GM21576 (cell line): ENCODE data around the gene METTL1.

Source experiments
- ATAC-seq: cut with Tn5 transposase; IDR thresholded peaks from one replicate; pipeline ENCODE4 v1.9.1; 2021; ENCODE audit warnings: mild to moderate bottlenecking, moderate library complexity; ENCODE audit not compliant: unreplicated experiment

The METTL1 gene

GRCh38 chr12:57755454-57756372 lies 16.2 kb downstream of the METTL1 start:
- ATAC-seq, result no peak

- ATAC-seq, result no peak
Measured at GRCh38 chr12:57755194-57755453, 16.8 kb downstream of the METTL1 start.

DNA sequence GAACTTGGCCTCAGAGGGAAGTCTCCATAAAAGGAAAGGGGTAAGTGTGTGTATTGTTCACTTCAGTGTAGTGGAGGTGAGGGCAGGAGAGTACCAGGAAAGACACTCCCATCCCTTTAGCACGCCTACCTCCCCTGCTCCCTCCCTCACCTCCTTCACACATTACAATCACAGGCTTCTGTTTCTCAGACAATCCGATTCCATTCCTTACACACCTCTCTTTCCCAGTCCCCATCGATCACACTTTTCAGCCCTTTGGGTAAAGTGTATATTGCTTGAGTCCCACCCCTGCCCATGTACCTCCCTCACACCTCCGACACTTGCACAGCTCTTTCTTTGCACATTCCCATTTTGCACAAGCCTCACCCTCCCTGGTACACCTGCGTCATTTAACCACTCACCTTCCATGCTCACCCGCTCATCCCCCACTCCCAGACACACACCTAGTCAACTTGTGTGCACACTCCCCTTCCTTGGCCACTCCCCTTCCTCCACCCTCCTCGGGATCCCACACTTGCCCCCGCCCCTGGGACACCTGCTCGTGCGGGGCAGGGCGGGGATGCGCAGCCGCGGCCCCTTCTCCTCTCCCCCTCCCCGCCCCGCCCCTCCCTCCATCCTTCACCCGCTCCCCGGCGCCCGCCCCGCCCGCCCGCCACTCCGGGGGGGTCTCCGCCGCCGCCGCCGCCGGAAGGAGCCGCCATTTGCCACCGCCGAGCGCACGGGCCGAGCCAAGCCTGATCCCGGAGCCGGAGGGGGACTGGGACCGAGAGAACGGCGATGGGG lies 17.3 kb downstream of the METTL1 start, which contains the start of gene MARCHF9:
MARCHF9 (plus strand) TSS at position 693 of the 783 bp plus-strand sequence. CDS start 426 bp downstream, outside the sequence.
- ATAC-seq, result peak; percentile 35

DNA sequence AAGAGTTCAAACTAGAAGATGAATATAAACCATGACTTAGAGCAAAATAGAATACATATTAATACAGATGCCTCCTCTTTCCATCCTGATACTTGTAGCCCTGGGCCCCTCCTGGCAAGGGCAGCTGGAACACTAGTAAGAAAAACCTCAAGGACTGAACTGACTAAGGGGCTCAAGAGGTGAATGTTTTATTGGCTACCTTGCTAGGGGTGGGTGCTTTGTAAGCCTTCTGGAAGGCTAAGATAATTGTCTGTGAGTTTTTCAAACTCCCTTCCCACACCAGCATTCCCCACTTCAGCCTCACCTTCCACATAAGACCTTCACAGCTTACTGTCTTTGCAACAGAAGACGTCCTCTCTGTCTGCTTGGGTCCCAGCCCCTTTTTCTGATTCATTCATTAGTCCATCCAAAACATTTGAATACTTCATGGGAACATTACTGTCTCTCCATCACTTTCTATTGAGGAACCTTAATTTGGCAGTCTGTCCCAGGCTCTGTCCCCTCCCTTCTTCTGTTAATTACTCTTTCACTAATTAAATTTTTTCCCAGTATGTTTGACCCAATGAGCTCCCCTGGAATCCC lies 18.1 kb downstream of the METTL1 start:
- ATAC-seq, result no peak

GRCh38 chr12:57752668-57753000 lies 19.3 kb downstream of the METTL1 start:
- no peak for ATAC-seq

DNA sequence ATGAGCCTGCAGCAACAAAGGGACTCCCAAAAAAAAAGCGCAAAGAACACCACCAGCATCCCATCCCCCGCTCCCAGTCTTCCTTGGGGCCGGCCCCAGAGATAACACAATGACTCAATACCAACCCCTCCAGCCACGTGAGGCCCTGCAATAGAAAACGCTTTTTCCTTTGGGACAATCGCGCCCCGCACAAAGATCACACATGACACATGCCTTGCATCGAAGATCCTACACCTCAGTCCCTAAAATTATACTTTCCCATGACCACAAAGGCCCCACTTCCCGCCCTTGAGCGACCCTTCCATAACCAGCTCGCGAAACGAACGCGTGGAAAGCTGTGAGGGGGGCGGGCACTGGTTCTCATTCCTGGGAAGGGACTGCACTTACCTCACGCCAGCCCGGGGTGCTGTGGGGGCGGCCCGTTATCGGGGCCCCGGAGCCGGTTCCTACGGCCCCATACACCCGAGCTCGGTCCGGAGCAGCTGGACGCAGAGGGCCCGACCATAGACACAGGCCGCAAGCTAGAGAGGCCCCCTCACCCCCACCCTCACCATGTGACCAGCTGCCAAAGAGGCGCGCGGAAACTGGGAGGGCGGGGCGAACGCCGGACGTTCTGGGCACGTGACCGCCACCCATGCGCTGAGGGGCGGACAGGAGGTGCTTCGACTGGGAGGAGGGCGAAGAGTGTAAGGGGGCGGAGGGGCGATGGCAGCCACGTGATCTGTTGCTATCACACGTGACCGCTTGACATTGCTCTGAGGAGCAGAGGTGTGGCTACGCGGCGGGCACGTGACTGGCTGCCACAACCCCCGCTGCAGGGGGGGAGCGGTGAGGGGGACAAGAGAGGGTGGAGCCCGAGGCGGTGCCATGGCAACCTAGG lies 19.9 kb downstream of the METTL1 start, which contains the start of gene CDK4:
CDK4 (minus strand) TSS at position 523 of the 880 bp plus-strand sequence. CDS start 593 bp downstream, outside the sequence.
- peak; percentile 70 for ATAC-seq

GRCh38 chr12:57751432-57751787 lies 20.5 kb downstream of the METTL1 start:
- ATAC-seq, result no peak

DNA sequence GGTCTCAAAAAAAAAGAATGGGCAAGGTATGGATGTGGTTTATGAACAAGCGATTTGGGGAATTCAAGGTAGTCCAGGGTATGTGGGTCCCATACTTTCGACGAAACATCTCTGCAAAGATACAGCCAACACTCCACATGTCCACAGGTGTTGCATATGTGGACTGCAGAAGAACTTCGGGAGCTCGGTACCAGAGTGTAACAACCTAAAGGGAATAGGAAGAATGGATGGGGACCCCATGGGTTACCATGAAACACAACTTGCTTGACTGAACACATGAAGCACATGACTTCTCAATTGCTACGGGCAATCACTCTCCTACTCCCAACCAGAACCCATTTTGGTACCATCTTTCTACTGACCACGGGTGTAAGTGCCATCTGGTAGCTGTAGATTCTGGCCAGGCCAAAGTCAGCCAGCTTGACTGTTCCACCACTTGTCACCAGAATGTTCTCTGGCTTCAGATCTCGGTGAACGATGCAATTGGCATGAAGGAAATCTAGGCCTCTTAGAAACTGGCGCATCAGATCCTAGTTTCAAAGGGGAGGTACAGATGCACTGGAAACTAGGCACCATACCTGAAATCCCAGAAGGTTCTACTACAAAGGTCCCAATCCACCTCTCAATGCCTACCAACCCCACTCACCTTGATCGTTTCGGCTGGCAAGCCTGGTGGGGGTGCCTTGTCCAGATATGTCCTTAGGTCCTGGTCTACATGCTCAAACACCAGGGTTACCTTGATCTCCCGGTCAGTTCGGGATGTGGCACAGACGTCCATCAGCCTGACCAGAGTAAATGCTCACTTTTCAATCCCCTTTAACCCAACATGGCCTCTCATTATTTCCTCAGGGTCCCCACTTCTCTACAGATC lies 21.1 kb downstream of the METTL1 start:
- ATAC-seq, result no peak

- ATAC-seq, result no peak
Measured at GRCh38 chr12:57749061-57749460, 22.8 kb downstream of the METTL1 start.

- ATAC-seq, result no peak
Measured at GRCh38 chr12:57746025-57746424, 25.9 kb downstream of the METTL1 start.

- ATAC-seq, result no peak
Measured at GRCh38 chr12:57745485-57745881, 26.4 kb downstream of the METTL1 start.

DNA sequence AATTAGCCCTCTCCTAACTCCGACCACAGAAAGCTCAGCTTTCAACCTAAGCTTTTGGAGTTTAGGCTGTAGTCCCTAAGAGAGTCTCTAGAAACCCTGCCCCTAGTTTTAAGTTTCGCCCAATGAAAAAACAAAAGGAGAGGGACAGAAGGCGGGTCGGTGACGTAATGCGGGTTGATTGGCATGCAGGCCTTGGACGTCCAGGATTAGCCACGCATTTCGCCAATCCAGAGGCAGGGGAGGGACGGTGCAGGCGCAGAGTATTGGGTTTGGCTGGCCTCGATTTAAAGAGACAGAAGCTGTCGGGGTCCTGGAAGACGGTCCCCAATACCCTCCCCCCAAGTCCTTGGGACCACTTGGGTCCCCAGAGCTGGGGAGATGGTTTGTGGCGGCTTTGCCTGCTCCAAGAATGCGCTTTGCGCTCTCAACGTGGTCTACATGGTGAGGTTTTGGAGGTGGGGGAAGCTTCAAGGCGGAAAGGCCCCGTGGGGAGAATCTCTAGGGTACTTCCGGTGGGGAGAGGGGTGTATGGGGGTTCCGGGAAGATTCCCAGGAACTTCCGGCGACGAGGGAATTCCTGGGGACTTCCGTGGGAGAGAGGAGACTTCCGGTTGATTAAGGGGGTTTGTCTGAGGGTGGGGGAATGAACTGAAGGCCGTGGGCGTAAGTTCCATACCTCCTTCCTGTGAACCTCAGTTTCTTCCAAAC lies 27.0 kb downstream of the METTL1 start, which contains the start of gene TSPAN31:
TSPAN31 (plus strand) TSS at position 263 of the 708 bp plus-strand sequence; CDS start at position 379, 116 bp downstream.
- ATAC-seq, result peak; percentile 82

DNA sequence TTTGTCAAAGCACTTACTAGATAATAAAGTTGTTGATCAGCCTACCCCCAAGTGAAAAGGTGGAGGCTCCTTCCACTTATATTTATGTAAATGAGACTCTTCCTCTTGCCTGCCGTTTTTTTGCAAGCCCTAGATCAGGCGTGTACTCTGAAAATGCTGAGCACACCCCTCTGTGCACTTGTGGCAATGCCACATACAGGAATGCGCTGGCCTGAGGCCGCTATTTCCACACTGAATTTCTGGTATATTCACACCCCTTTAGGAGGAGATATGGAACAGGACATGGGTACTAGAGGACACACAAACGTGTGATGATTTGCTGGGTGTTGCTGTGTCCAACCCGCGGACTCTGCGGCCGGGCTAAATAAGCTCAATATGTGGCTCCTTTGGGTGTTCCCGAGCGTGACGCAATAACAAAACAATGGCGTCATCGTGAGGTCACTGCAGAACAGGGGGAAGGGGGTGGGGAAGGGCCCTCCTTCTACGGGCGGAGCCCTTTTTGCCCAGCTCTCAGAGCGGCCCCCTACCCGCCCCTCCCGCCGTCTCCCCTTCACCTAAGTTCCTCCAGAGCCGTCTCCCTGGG lies 27.6 kb downstream of the METTL1 start:
- peak; percentile 25 for ATAC-seq

DNA sequence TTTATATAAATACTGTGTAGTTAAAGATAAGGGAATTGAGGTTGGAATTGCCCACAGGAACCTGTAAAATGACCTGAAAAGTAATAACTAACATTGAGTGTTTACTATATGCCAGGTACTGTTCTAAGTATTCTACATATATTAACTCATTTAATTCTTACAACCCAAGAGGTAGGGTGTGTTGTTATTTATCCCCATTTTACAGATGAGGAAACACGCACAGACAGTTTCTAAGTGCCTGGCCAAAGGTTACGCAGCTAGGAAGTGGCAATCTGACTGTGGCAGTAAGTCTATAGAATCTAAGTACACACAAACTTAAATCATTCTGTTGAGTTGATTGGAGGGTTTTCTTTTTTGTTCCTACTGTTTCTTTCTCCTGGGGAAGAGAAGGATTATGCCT lies 28.1 kb downstream of the METTL1 start:
- ATAC-seq, result no peak

- peak; percentile 60 for ATAC-seq
Measured at GRCh38 chr12:57741844-57742738, 29.8 kb downstream of the METTL1 start.

DNA sequence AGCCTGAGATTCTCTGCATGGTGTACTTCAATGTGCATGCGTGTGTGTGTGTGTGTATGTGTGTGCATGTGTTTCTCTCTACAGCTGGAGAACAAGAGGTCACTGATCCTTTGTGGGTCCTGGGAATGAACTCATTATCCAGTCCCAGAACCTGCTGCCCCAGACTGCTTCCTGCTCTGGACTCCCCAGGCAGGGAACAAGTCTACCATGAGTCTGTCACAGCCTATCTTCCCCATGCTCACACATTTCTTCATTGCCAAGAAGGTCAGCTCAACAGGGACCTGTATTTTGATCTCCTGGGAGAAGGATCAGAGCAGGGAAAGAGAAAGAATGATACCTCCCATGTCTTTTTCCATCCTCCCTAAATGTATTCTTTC lies 30.5 kb downstream of the METTL1 start:
- ATAC-seq, result no peak

GRCh38 chr12:57740656-57741412 lies 31.1 kb downstream of the METTL1 start:
- ATAC-seq, result peak; percentile 39
